CD4-positive, alpha-beta T cell treated with Interleukin-15 for 1 hour (primary cell): ENCODE measurements around the gene MCM7.
A peak's percentile ranks its signal among the peaks of the same experiment; 100 is the strongest.
"Not testable (repeated sequence)": the region's sequence is repeated elsewhere in the genome, so short reads cannot be mapped to it uniquely, and the experiment has no call there.

ENCODE experiments used
- DNase-seq: peaks from one replicate; pipeline ENCODE4 v3.0.0-alpha.2; 2020

Gene MCM7

DNA sequence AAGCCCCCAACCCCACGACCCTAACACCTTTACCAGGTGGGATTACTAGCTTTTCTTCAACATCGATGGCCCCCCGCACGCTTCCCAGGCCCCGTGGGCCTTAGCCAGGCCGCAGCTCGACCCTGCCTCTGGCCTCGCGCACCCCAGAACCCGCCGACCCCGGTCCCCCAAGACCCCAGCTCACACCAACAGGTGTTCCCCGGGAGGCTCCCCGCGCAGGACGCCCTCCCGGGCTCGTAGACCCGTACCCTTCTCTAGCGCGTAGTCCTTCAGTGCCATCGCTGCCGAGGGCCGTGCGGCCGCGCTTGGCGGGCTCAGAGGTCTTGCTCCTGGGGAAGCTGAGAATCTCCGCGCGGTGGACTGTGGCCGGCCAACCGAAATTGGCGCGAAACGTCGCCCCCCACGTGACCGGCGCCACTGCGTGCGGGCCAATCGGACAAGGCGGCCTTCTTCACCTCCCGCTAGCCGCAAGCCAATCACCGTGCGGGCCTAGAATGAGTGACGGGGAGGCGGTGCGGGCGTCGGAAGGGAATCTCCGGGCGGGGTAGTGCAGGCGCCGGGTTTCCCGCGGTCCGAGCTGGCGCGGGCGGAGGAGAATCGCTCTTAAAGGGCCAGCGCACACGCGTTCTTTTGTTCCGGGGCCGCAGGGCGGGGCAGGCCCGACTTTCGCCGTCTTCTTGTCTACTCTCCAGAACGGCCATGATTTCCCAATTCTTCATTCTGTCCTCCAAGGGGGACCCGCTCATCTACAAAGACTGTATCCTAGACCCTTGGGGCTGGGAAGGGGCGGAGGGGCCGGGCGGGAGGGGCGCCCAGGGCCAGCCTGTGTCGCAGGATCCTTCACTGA, at the start of gene MCM7, which contains the start of gene AP4M1:
Gene MCM7 (minus strand): TSS at position 382 of the 847 bp plus-strand sequence. CDS start 103 bp downstream, at position 279.
Gene AP4M1 (plus strand): TSS at position 628 of the 847 bp plus-strand sequence. CDS start 72 bp downstream, at position 700.
- DNase-seq = peak; percentile 96

DNA sequence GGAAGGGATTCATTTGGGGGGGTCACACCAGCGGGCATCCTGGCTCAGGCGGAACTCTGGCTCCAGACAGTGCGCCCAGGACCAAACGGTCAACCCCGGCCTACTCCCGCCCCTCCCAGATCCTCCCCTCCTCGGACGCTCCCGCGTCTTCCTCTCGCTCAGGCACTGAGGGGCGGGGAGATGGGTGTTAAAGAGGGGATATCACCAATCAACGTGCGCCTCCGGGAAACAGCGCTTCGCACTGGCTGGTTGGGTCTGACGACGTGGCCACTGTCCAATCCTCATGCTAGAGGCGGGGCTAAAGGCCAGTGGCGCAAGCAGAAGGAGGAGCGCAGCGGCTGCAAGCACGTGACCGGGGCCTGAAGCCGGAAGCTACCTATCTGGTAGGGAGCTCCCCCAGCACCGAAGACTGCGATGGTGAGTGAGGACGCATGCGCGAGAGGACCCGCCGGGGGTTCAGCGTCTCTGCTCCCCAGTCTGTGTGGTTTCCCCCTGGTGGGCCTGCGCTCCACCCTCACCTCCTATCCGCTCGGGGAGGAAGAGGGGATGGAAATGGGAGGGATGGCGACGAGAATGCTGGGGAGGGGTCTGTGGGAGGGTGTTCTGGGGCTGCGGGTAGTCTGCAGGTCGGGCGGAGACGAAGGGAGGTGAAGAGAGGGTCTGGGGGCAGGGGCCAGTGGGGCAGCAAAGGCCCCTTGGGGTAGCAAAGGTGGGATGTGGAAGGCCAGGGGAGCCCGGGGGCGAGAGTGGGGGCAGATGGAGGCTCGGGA, 47.5 kb upstream of the MCM7 start, which contains the start of gene LAMTOR4:
Gene LAMTOR4 (plus strand): TSS at position 360 of the 770 bp plus-strand sequence. CDS start 55 bp downstream, at position 415.
- DNase-seq = peak; percentile 100

DNA sequence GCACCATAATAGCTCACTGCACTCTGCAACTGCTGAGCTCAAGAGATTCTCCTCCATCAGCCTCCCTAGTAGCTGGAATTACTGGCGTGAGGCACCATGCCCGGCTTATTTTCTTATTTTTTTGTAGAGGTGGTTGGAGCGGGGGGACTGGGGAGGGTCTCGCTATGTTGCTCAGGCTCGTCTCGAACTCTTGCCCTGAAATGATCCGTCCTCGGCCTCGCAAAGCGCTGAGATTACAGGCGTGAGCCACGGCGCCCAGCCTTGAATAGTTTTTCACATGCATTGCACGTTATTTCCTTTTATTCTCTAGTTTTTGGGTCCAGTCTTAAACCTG, 47.0 kb upstream of the MCM7 start:
- DNase-seq = no peak

DNA sequence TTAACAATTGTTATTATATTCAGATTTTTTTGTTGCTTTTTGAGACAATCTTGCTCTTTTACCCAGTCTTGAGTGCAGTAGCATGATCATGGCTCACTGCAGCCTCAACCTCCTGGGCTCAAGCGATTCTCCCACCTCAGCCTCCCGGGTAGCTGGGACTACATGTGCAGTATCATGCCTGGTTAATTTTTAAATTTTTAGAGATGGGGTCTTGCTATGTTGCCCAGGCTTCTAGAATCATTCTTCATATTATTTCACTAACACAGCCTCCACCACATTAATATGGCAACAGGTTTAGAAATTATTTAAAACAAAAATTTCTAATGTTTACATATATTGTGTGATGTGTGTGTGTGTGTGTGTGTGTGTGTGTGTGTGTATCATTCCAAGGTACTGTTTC, 46.1 kb upstream of the MCM7 start:
- no peak for DNase-seq

DNA sequence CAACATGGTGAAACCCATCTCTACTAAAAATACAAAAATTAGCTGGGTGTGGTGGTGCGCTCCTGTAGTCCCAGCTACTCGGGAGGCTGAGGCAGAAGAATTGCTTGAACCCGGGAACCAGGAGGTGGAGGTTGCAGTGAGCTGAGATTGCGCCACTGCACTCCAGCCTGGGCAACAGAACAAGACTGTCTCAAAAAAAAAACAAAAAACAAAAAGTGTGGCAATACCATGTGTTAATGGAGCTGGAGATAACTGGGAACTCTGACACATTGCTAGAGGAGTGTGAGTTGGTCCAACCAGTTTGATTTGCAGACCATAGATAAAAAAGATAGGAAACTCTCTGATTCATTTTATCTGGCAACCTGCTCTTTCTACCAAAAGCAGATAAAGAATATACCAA, 45.2 kb upstream of the MCM7 start:
- not testable (repeated sequence) for DNase-seq

DNA sequence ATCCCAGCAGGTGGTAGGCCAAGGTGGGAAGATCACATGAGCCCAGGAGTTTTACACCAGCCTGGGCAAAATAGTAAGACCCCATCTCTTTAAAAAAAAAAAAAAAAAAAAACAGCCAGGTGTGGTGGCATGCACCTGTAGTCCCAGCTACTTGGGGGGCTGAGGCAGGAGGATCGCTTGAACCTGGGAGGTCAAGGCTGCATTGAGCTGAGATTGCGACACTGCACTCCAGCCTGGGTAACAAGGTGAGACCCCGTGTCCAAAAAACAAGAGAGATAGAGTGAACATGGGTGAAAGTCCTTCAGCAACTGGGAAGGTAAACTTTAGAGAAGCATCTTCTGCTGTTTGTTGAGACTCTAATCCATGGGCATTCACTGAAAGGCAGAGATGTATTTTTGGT, 41.3 kb upstream of the MCM7 start:
- no peak for DNase-seq

DNA sequence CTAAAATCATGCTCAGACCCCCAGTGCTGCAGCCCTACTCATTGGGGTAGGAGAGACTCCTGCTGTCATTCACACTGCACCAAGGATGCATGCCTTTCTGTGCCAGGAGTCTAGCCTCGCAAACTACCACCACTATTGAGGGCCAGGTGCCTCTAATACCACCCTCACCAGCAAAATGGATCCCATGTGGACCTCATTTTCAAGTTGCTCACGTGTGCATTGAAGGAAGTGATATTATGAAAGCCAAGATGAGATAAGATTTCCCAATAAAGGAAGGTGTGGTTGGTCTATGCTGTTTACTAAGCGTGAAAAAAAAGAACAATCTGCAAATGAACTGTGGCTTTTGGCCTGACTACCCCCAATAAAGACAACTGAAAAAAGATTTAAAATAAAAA, 40.4 kb upstream of the MCM7 start:
- no peak for DNase-seq

DNA sequence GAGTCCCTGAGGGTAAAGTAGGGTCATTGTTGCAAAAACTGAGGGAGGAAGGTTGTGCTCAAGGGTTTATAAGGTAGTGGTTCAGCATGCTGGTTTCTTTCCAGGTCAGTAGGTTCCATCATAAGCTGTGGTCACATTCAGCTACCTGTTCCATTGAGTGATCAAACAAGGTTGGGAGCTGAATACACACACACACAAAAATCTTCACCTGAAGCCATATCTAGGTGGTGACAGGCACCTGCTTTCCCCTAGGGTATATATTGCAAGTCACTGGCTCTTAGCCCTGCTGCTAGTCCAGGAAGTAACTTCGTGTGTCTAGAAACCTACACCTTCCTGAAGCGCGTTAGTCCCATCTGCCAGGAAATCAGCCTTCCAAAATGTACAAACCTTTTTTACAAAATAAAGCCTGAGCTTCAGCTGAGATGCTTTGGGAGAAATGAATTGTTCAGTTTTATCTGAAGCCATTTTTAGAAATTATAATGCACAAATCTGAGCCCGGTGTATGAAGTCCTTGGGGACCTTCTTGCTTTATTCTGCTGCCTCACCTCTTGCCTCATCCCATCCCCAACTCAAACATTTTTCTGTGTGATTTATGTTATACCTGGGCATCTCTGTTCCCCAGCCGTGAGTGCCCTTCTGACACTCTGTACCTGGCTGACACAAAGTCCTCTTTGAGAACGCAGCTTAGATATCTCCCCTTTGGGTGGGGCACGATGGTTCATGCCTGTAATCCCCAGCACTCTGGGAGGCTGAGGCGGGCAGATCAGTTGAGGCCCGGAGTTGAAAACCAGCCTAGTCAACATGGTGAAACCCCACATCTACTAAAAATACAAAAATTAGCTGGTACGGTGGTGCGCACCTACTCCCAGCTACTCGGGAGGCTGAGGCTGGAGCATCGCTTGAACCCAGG, 36.9 kb upstream of the MCM7 start:
- DNase-seq = no peak

DNA sequence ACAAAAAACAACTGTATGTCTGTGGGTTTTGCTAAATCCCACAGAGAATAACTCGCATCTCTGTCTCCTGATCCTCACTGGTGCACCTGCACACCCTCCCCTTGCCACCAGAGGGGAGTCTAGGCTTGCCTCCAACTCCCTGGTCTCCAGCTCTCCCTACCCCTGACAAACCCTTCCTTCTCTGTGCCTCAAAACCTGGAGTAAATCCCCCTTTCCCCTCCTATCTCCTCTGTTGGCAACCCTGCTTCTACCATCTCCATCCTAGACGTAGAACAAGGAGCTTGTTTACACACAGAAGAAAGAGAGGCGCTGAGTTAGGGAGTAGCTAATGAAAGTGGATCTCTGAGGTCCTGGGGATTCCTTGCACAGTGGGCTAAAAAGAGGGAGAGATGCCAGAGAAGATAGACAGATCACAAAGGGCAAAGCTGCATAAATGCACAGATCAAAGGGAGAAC, 31.5 kb upstream of the MCM7 start:
- DNase-seq = peak; percentile 73

DNA sequence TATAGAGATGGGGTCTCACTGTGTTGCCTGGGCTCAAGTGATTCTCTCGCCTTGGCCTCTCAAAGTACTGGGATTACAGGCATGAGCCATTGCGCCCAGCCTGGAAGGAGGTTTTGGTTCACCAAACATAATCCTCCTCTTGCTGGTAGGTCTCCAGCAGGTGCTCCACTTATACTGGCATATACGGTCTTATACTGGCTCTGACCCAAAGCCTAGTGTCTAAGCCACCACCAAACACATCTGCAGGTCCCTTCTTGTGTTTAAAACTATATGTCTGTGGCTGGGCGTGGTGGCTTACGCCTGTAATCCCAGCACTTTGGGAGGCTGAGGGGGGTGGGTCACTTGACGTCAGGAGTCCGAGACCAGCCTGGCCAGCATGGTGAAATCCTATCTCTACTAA, 30.9 kb upstream of the MCM7 start:
- no peak for DNase-seq

DNA sequence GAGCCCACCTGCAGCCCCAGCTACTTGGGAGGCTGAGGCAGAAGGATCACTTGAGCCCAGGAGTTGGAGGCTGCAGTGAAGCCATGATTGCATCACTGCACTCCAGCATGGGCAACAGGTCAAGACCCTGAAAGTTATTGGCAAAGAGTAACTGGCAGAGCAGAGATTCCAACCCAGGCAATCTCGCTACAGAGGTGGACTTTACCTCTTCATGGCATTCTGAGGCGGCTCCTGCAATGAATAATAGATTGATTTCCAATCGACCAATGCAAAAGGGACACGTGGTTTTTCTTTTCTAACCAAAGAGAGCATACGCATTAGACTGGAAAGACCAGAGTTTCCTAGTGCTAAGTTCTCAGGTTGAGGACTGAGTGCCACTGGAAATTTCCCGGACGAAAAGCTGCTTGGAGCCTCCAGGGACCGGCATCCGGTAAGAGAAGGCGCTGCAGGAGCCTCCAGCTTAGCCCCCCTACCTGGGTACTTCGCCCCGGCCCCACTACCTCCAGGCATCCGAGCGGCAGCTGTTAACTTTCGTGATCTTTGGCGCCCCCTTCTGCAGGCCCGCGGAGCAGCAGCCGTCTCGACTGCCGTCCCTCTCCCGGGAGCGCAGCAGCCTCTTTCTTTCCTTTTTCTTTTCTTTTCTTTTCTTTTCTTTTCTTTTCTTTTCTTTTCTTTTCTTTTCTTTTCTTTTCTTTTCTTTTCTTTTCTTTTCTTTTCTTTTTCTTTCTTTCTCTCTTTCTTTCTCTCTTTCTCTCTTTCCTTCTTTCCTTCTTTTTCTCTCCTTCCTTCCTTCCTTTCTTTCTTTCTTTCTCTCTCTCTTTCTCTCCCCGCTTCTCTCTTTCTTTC, 29.6 kb upstream of the MCM7 start:
- peak; percentile 79 for DNase-seq

DNA sequence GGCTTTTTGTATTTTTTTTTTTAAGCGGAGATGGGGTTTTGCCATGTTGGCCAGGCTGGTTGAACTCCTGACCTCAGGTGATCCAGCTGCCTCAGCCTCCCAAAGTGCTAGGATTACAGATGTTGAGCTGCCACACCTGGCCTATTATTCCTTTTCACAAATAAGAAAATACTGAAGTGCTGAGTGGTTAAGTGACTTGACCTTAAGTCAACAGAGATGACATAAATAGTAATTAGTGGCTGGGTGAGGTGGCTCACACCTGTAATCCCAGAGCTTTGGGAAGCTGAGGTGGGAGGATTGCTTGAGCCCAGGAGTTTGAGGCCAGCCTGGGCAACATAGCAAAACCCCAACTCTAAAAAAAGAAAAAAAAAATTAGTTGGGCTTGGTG, 29.0 kb upstream of the MCM7 start:
- not testable (repeated sequence) for DNase-seq

DNA sequence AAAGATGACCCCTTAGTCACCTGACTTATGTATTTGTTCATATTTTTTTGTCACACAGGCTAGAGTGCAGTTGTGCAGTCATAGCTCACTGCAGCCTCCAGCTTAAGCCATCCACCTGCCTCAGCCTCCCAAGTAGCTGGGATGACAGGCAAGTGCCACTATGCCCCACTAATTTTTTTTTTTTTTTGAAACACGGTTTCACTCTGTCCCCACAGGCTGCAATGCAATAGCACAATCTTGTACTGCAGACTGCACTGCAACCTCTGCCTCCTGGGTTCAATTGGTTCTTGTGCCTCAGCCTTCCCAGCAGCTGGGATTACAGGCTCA, 27.4 kb upstream of the MCM7 start:
- no peak for DNase-seq

DNA sequence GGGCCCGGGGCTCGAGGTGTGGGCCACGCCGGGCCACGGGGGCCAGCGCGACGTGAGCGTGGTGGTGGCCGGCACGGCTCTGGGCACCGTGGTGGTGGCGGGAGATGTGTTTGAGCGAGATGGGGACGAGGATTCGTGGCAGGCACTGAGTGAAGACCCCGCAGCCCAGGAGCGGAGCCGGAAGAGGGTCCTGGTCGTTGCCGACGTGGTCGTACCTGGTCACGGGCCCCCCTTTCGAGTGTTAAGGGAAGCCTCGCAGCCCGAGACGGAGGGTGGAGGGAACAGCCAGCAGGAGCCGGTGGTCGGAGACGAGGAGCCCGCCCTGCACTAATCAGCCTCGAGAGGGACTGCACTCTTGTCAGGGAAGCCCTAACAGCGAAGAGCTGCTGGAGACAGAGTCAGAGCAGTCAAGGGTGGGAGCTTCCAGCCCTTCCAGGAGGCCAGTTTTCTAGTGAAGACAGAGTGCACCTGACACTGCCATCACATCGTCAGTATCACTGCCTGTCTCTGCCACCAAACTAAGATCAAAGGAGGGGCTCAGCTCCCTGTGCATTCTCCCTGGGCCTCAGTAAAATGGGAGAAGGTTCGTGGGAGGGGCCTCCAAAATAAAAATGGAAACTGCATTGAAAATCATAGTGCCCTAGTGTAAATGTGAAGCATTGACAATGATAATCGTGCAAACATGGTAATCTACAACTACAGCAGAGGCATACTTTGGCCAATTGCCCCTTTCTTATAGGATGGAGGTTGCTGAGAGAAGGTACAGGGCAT, 26.9 kb upstream of the MCM7 start:
- DNase-seq = no peak

DNA sequence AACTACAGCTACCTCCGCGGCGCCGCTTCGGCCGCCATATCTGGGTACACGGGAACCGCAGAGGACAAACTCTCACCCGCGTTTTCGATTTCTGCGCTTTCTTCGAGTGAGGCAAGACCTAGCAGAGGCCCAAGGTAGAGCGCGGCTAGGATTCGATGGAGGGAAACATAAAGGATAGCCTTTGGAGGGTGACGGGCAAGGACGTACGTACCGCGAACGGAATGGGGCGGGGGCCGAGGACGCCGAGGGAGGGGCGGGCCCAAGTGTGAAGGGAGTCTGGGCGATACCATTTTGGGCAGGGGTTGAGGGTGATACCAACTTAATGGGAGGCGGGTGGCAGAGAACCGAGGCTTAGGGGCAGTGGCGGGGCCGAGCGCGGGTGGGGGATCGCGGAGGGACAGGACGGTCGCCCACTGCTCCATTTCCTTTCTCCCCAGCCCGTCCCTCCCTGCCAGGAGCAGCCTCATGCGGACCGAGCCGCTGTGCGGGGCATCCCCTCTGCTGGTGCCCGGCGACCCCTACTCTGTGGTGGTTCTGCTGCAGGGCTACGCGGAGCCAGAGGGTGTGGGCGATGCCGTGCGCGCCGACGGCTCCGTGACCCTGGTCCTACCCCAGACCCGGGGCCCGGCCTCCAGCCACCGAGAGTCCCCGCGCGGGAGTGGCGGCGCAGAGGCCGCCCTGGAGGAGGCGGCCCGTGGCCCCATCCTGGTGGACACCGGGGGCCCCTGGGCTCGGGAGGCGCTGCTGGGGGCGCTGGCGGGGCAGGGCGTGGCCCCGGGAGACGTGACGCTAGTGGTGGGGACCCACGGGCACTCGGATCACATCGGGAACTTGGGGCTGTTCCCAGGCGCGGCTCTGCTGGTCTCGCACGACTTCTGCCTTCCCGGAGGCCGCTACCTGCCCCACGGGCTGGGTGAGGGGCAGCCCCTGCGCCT, 26.0 kb upstream of the MCM7 start, which contains the start of gene MBLAC1:
Gene MBLAC1 (plus strand): TSS at position 37 of the 935 bp plus-strand sequence. CDS start 429 bp downstream, at position 466.
- DNase-seq = peak; percentile 87

DNA sequence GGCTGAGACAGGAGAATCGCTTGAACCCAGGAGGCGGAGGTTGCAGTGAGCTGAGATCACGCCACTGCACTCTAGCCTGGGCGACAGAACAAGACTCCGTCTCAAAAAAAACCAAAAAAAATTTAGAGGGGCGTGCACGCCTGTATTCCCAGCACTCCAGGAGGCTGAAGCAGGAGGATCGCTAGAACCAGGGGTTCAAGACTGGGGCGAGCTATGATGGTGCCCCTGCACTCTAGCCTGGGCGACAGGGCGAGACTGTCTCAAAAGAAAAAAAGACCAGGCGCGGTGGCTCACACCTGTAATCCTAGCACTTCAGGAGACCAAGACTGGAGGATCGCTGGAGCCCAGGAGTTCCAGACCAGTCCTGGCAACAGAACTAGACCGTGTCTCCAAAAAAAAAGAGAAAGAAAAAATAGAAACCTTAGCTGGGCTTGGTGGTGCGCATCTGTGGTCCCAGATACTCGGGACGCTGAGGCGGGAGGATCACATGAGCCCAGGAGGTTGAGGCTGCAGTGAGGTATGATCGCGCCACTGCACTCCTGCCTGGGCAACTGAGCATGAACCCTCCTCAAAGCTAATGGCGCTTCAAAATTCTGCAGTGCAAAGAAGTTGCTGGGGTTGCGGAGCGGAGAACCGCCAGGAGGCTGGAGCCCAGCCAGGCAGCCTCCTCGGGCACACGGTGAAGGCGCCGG, 25.2 kb upstream of the MCM7 start:
- DNase-seq = no peak

DNA sequence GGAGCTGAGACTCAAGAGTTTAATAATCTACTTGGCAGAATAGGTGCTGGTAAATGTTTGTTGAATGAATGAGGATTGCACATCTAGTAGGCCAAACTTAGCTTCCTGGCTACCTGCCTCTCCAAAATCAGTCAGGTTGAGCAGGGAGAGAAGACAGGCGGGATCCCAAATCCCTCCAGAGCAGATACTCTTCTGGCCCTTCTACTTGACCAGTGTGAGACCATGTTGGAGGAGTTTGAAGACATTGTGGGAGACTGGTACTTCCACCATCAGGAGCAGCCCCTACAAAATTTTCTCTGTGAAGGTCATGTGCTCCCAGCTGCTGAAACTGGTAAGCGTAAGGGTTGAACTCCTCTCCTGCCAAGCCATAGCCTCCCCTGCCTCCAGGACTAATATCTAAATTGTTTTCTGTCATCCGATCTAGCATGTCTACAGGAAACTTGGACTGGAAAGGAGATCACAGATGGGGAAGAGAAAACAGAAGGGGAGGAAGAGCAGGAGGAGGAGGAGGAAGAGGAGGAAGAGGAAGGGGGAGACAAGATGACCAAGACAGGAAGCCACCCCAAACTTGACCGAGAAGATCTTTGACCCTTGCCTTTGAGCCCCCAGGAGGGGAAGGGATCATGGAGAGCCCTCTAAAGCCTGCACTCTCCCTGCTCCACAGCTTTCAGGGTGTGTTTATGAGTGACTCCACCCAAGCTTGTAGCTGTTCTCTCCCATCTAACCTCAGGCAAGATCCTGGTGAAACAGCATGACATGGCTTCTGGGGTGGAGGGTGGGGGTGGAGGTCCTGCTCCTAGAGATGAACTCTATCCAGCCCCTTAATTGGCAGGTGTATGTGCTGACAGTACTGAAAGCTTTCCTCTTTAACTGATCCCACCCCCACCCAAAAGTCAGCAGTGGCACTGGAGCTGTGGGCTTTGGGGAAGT, 23.4 kb upstream of the MCM7 start:
- no peak for DNase-seq

DNA sequence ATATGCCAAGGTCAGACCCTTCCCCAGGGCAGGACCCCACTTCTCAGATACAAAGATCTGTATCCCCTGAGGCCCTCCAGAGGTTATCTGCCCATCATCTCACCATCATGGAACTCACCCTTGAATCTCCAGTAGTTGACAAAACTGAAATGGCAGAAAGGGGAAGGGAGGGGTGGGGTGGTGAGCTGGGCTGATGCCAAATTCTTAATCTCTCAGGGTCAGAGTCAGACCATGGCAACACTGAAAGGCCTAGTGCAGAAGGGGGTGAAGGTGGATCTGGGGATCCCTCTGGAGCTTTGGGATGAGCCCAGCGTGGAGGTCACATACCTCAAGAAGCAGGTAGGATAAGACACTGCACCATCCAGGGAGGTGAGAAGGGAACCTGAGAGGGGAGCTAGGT, 21.4 kb upstream of the MCM7 start:
- no peak for DNase-seq
